GM21619 (cell line): ENCODE measurements around the gene ARL3.

ENCODE experiments used
- ATAC-seq: cut with Tn5 transposase; IDR thresholded peaks from one replicate; pipeline ENCODE4 v1.9.1; 2021; ENCODE audit not compliant: unreplicated experiment

ARL3 gene

GRCh38 chr10:102652170-102652916 is 61.9 kb downstream of the ARL3 start:
- peak; percentile 34 for ATAC-seq

GRCh38 chr10:102651455-102652169 is 62.6 kb downstream of the ARL3 start:
- no peak for ATAC-seq

- ATAC-seq: no peak
These were observed 63.3 kb downstream of the ARL3 start for GRCh38 chr10:102650655-102651454.

DNA sequence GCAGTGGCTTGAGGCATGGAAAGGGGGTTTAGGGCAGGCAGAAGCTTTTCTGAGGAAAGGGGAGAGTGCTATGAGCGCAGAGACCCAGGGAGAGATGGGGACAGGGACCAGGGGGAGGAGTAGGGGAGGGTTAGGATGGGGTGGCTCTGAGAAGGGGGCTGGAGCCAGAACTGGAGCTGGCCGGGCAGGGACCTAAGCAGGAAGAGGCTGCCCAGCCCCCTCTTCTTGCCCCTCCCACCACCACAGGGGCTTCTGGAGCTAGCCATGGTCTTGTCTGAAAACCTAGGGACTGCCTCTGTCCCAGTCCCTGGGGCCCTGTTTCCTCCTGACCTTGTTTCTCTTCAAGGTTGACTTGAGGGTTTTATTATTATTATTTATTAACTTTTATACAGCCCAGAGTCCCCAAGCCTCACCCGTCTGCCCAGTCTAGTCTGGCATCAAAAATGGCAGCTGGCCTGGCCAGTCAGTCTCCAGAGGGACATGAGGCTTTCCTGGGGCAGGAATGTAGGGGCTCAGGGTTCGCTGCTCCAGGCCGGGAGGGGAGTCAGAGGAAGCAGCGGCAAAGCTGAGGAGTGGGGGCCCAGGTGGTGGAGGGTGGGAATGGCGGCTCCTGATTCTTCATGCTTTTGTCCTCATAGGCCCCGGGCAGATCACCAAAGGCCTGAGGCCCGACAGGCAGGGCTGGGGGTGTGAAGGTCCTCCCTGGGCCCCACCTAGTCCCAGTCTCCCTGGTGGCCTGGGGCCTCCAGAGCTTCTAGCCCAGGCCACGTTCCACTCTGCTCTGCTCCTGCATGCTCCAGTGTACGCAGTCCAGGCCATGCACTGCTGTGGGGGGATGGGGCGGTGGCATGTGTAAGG is 64.2 kb downstream of the ARL3 start:
- no peak for ATAC-seq

- ATAC-seq: no peak
These were observed 65.1 kb downstream of the ARL3 start for GRCh38 chr10:102648889-102649796.

DNA sequence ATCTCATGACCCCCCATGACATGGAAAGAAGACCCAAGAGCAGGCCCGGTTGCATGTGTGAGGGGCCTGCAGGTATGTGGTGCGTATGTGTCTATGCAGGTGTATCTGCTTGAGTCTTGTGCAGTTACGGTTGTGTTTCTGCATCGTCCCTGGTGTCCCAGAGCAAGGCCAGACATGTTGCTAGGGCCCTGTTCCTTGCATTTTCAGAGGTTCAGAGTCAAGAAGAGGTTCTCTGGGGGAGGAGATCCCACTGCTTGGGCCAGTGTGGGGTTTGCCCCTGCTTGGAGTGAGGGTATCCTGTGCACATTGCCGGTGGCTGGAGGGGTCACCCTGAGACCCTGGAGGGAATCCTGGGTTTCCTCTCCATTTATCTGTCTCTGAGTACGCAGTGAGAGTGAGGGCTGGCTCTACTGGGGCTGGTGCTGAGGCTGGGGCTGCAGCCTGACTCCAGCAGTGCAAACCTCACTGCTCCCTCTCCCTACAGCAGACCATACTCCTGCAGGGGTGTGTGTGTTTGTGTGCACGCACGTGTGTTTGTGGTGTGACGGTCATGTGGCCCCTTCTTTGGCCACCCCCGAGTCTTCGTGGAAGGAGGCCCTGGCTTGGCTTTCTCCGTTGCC is 65.8 kb downstream of the ARL3 start:
- no peak for ATAC-seq

GRCh38 chr10:102647443-102648268 is 66.5 kb downstream of the ARL3 start:
- no peak for ATAC-seq

DNA sequence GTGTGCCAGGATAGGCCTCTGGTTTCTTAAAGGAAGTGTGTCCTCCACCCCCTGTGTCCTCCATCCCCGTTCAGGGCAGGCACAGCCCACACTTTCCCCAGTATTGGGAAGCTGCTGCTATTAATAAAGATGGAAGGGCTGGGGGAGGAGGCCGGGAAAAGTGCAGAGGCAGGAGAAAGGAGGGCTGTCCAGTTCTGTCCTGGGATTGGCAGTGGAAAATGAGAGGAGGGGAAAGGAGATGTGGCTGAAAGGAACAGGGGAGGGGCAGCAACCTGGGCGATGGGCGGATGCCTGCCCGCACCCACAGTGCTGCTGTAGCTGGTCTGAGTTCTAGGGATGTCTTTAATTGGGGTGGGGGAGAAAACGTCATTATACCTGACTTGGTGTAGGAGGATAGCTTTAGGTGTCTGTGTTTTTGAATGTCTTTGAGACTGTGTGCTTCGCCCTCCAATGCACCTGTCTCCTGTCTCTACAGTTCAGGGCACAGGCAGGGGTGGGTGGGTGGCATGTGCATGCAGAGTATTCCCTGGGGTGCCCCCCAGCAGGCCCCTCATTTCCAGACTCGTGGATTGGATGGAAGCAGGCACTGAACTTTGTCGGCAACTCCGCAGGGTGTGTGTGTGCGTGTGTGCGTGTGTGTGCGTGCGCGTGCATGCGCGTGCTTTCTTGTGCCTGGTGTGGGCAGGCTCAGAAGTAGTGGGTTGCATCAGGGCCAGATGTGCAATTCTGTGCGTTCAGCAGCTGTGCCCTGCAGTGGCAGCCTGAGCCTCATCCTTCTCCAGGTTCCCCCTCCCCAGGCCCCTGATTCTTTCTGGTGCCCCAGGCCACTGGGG is 67.4 kb downstream of the ARL3 start:
- ATAC-seq: no peak

GRCh38 chr10:102645741-102646609 is 68.2 kb downstream of the ARL3 start:
- ATAC-seq: peak; percentile 30

DNA sequence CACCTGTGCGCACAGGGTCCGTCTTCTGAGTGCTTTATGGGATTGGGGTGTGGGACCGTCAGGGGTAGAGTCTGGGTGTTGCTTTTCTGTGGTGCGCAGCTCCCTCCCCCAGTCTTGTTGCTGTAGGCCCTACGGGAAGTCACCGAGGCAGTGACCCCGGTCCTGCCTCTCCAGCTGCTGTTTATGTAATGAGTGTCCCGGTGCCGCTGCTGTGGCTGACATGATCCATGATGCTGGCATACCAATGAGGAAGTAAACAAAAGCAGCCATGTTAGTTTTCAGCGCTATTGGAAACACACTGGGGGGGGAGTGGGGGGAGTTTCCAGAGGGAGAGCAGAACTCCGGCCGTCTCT is 68.8 kb downstream of the ARL3 start:
- no peak for ATAC-seq

DNA sequence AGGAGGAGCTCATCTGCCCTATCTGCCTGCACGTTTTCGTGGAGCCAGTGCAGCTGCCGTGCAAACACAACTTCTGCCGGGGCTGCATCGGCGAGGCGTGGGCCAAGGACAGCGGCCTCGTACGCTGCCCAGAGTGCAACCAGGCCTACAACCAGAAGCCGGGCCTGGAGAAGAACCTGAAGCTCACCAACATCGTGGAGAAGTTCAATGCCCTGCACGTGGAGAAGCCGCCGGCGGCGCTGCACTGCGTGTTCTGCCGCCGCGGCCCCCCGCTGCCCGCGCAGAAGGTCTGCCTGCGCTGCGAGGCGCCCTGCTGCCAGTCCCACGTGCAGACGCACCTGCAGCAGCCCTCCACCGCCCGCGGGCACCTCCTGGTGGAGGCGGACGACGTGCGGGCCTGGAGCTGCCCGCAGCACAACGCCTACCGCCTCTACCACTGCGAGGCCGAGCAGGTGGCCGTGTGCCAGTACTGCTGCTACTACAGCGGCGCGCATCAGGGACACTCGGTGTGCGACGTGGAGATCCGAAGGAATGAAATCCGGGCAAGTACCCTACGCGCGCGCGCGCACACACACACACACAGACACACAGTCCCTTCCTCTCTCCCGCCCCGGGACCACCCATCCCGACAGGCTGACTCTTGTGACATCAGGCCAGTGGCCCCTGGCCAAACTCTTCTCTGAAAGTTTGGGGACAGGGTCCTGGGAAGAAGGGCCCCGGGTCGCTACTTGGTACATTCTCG is 69.4 kb downstream of the ARL3 start:
- ATAC-seq: no peak

DNA sequence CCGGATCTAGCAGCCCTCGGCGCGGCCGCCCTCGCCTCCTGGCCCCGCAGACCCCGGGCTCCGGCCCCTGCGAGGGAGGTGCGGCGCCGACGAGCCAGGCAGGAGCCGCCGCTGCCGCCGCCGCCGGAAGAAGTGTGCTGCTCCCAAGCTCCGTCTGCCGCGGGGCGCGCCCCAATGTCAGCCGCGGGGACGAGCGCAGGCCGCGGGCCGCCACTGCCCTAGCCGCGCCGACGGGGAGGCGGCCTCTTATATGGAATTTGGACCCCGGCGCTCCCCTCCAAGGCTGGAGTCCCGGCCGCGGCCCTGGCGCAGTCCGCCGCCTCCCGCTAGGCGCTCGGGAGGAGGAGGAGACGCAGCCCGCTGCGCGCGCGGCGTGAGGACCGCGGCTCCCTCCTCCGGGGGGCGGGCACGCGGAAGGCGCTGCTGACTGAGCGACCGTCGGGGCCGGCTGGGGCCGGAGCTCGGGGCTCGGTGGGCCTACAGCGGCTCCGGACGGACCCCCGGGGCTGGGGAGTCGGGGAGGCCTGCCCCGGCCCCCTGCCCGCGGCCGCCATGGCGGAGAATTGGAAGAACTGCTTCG is 70.0 kb downstream of the ARL3 start, which contains the start of gene TRIM8:
Gene TRIM8 (plus strand): TSS at position 414 of the 580 bp plus-strand sequence. CDS start 139 bp downstream, at position 553.
- ATAC-seq: no peak

DNA sequence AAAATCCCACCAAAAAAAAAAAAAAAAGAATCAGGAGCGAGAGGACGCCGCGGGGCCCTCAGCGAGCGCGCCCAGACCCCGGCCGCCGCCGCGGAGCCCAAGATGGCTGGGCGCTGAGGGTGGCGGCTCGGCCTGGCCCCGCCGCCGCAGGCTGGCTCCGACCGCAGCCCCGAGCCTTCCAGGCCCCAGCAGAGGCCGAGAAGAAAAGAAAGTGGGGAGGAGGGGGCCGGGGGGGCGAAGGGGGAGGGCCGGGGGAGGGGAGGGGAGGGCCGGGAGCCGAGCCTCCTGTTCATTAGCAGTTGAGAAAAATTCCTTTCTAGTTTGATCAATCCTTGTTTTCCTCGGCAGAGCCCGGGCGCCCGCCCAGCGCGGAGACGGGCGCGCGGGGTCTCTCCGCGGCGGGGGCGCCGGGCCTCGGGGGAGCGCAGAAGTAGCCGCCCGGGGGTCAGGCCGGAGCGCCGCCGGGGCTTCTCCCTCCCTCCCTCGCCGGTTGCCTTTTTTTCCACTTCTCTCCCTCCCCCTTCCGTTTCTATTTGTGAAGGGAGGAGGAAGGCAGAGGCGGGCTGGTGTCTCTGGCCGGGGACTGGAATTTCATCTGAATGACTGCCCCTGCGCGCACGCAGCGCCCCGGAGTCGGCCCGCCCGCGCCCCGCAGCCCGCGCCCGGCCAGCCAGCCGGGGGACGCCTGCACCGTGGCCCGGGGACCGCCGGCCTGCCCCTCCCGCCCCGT is 70.7 kb downstream of the ARL3 start:
- no peak for ATAC-seq

DNA sequence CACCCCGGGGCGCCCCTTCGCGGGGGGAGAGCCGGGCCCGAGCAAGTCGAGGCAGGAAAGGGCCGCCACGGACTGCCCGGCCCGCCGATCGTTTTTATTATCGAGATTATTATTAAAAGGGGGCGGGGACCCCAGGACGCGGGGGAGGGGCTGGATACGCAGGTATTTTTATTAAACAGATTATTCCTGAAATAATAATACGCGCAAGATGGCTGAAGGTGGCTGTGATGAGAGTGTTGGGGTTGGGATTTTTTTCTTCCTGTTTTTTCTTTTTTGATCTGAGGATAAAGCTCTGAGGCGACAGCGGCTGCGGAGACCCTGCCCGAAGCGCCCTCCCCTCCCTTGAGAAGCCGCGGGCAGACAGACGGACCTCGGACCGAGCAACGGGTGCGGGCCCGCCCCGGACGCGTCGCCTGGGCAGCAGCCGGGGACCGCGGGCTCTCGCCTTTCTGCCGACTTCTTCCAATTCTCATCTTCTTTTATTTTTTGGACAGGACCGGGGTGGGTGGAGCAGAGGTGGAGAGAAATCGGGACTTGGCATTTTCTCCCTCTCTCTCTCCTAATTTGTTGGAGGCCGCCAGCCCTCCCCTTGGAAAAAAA is 71.4 kb downstream of the ARL3 start:
- ATAC-seq: no peak
